Kidney (tissue), 14 donors: ENCODE measurements around the gene NKX2-4. TPM values are rescaled to one million over a fixed set of nuclear protein-coding genes. Genes with fewer than 3 reads are reported as not detected.
A peak's percentile ranks its signal among the peaks of the same experiment; 100 is the strongest.
"Not testable (repeated sequence)": the region's sequence is repeated elsewhere in the genome, so short reads cannot be mapped to it uniquely, and the experiment has no call there.

Experiments used
- DNase-seq, 5 donors: peaks; one replicate each; pipeline ENCODE4 v3.0.0-alpha.2; 2013 to 2020
- FAIRE-seq: peaks from 2 replicates; lab custom pipeline; 2012; peaks lifted over from hg19 to GRCh38; lab: Jason Lieb, UNC
- H3K27ac ChIP-seq, 2 donors: one replicate each; pipeline ENCODE4 v1.7.0; 2013; ENCODE audit warnings: low read depth in 2 of 2, low read length in 2 of 2, inconsistent platforms in 1 of 2
- H3K27me3 ChIP-seq: one replicate; pipeline ENCODE4 v1.7.1; 2013; ENCODE audit warnings: low read length, inconsistent platforms; ENCODE audit not compliant: control insufficient read depth, insufficient read depth
- H3K36me3 ChIP-seq, 3 donors: one replicate each; pipeline versions ENCODE4 v1.7.0 to v1.7.1; 2013; ENCODE audit warnings: low read length in 3 of 3, control low read depth in 1 of 3, inconsistent platforms in 1 of 3; ENCODE audit not compliant: insufficient read depth in 3 of 3, control insufficient read depth in 2 of 3
- H3K4me1 ChIP-seq, 3 donors: one replicate each; pipeline versions ENCODE4 v1.7.0 to v1.7.1; 2013; ENCODE audit warnings: low read length in 3 of 3, inconsistent platforms in 1 of 3, low read depth in 1 of 3; ENCODE audit not compliant: control insufficient read depth in 2 of 3, insufficient read depth in 2 of 3
- H3K4me3 ChIP-seq, 3 donors: one replicate each; pipeline versions ENCODE4 v1.7.0 to v1.8.1; 2013; ENCODE audit warnings: low read length in 3 of 3, control low read depth in 1 of 3, inconsistent platforms in 1 of 3
- H3K9ac ChIP-seq, 3 donors: one replicate each; pipeline versions ENCODE4 v1.7.0 to v1.7.1; 2013; ENCODE audit warnings: low read length in 3 of 3, control low read depth in 1 of 3, inconsistent platforms in 1 of 3
- H3K9me3 ChIP-seq, 3 donors: one replicate each; pipeline versions ENCODE4 v1.7.0 to v1.7.1; 2013; ENCODE audit warnings: low read length in 3 of 3, control low read depth in 1 of 3, inconsistent platforms in 1 of 3; ENCODE audit not compliant: control insufficient read depth in 2 of 3, insufficient read depth in 1 of 3
- CTCF ChIP-seq: IDR thresholded peaks from 3 replicates; pipeline ENCODE4 v1.5.1; 2012; ENCODE audit warnings: mild to moderate bottlenecking, moderate library complexity, borderline replicate concordance; ENCODE audit not compliant: insufficient read depth; ENCODE audit errors: extremely low read depth
- intact Hi-C: fragments of 100-400 bp; cut with DNase I; formaldehyde crosslinking; loops from one replicate; pipeline ENCODE4 v1.11.1; 2022
- polyA plus RNA-seq: library from polyadenylated mRNA; stranded (reverse); fragments of 350-450 nt; fragmentation: Illumina TruSeq; extraction: RNeasy Lipid Tissue Mini Kit (QIAGEN cat#74804); gene quantifications from one replicate; pipeline ENCODE4 v1.2.3, GENCODE V29; 2014; ENCODE audit warnings: low read depth, low replicate concordance; ENCODE audit not compliant: insufficient read depth
- total RNA-seq: library from RNA; stranded (reverse); fragmentation: NEBNext Ultra II Directional; extraction: Animal tissue kit (Norgen Biotek cat#: 25700); gene quantifications from one replicate; pipeline ENCODE4 v1.2.1, GENCODE V29; 2021
- donor health status: control.
- donor health status: control.
- donor health status: control.
- donor health status: control.
- donor health status: control.
- donor health status: DM: yes; HTN: yes; CAD: no.
- donor health status: Normal renal cell carcinoma (clear cell type).

NKX2-4 gene
- total and polyA plus RNA-seq, 2 donors from 2014 or later, result not detected

- Histone ChIP-seq H3K4me3 (no peak overlapping the region), H3K9ac (no peak overlapping the region), H3K27ac (no peak overlapping the region), H3K36me3 (peaks cover 0 to 5% (median 4%) of the 10 kb centered on the region in 3 donors), H3K9me3 (no peaks in the 10 kb centered on the region), H3K27me3 (no peaks in the 10 kb centered on the region), H3K4me1 (no peaks in the 10 kb centered on the region)
- DNase-seq (no peak), FAIRE-seq (no peak)
- intact Hi-C loops, result no loop called here
- TF ChIP-seq CTCF, result no peak
Observed at GRCh38 chr20:21371193-21371592, 26.1 kb downstream of the NKX2-4 start.

GRCh38 chr20:21368791-21369190 is 28.5 kb downstream of the NKX2-4 start:
- no peak for DNase-seq
- FAIRE-seq, result no peak
- no peak for TF ChIP-seq CTCF
- Histone ChIP-seq H3K27ac (no peak overlapping the region), H3K9ac (no peak overlapping the region), H3K9me3 (no peaks in the 10 kb centered on the region), H3K36me3 (peaks cover 0 to 5% (median 5%) of the 10 kb centered on the region in 3 donors), H3K4me3 (no peak overlapping the region), H3K4me1 (no peaks in the 10 kb centered on the region), H3K27me3 (no peaks in the 10 kb centered on the region)
- intact Hi-C loops, result no loop called here

- H3K27ac ChIP-seq, H3K27me3 ChIP-seq, H3K4me1 ChIP-seq, DNase-seq, H3K9me3 ChIP-seq, H3K4me3 ChIP-seq, intact Hi-C loops, FAIRE-seq, H3K9ac ChIP-seq: not testable (repeated sequence)
- H3K36me3 ChIP-seq, result peaks cover 0 to 18% (median 7%) of the 10 kb centered on the region in 3 donors
Observed at GRCh38 chr20:21366273-21366672, 31.1 kb downstream of the NKX2-4 start.

- Histone ChIP-seq H3K27ac (no peak overlapping the region), H3K36me3 (peaks cover 0 to 18% (median 7%) of the 10 kb centered on the region in 3 donors), H3K4me3 (no peak overlapping the region), H3K9me3 (no peaks in the 10 kb centered on the region), H3K4me1 (no peaks in the 10 kb centered on the region), H3K9ac (no peak overlapping the region), H3K27me3 (no peaks in the 10 kb centered on the region)
- no peak for TF ChIP-seq CTCF
- DNase-seq, result no peak
- intact Hi-C loops, result no loop called here
- peak; percentile 99 for FAIRE-seq
Observed at GRCh38 chr20:21365771-21366170, 31.6 kb downstream of the NKX2-4 start.
